Left lung (tissue), 10 donors: ENCODE results near the gene MAML2. TPM values are rescaled to one million over a fixed set of nuclear protein-coding genes. Genes with fewer than 3 reads are reported as not detected.

Source experiments
- ATAC-seq: fragments of 200-7000 bp; cut with Tn5 transposase; one replicate; pipeline ENCODE4 v1.9.1; 2020; ENCODE audit warnings: moderate library complexity
- DNase-seq, 4 donors: peaks; one replicate each; pipeline ENCODE4 v3.0.0-alpha.2; 2013 to 2020
- H3K27ac ChIP-seq, 2 donors: fragments of 200-600 bp; sonication (generic) in 1 of 2; one replicate each; pipeline versions ENCODE4 v1.5.0 to v1.8.0; 2020 to 2021
- H3K27me3 ChIP-seq, 2 donors: fragments of 200-600 bp; sonication (generic) in 1 of 2; one replicate each; pipeline versions ENCODE4 v1.5.0 to v1.8.0; 2020 to 2021
- H3K36me3 ChIP-seq, 2 donors: fragments of 200-600 bp; sonication (generic) in 1 of 2; one replicate each; pipeline versions ENCODE4 v1.5.0 to v1.8.0; 2020 to 2021
- H3K4me1 ChIP-seq, 2 donors: fragments of 200-600 bp; one replicate each; pipeline ENCODE4 v1.8.0; 2021
- H3K4me3 ChIP-seq, 2 donors: fragments of 200-600 bp; sonication (generic) in 1 of 2; one replicate each; pipeline versions ENCODE4 v1.5.0 to v1.8.0; 2020 to 2021; ENCODE audit warnings: mild to moderate bottlenecking in 1 of 2
- H3K9me3 ChIP-seq, 2 donors: fragments of 200-600 bp; sonication (generic) in 1 of 2; one replicate each; pipeline versions ENCODE4 v1.5.0 to v1.8.0; 2020 to 2021
- intact Hi-C, 2 donors: fragments of 100-400 bp; cut with DNase I; formaldehyde crosslinking; loops; one replicate each; pipeline versions ENCODE4 v1.11.2 to v1.14.2; 2022
- polyA plus RNA-seq, 6 donors: library from polyadenylated mRNA; unstranded; fragments of 120-200 nt; gene quantifications; one replicate each; pipeline ENCODE4 v1.2.1, GENCODE V29; 2013; ENCODE audit not compliant: insufficient read length in 6 of 6
- total RNA-seq, 2 donors: library from RNA; stranded (reverse); fragmentation: NEBNext Ultra II Directional; extraction: Animal tissue kit (Norgen Biotek cat#: 25700); gene quantifications; one replicate each; pipeline ENCODE4 v1.2.1, GENCODE V29; 2021
- TF ChIP-seq, protein P1 (sequence below), 2 donors: fragments of 200-600 bp; sonication (generic) in 1 of 2; IDR thresholded peaks; one replicate each; pipeline versions ENCODE4 v1.5.0 to v1.8.0; 2021; ENCODE audit warnings: antibody characterized with exemption in 2 of 2
- donor health status: DM: no; HTN: yes; CAD: no.
- donor health status: DM: no; HTN: no; CAD: no.

MAML2 gene
- total and polyA plus RNA-seq, 8 donors = 18.7 to 44.0 (median 36.6) TPM

DNA sequence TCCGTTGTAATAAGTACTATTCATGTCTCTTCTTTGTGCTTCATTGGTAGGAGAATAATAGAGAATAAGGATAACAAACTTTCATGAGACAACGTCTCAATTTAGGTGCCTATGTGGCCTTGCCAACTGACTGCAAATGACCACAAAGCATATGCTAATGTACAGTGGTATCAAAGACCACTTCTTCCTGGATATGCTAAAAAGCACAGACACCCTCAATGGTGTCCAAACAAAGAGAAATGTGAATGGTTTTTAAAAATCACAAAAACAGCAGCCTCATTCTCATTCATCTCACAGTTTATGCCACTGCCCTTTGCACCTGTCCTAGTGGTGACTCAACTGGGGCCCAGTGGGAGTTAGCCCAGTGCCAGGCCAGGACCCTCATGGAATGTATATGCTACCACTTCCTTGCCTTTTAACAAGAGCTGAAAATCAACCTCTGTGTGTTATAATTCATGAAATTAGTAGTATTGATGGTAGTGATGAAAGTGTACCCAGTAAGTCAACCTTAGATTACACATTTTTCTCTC lies 353.9 kb downstream of the MAML2 start:
- H3K4me1 ChIP-seq = peaks cover 12 to 14% of the 10 kb centered on the region in 2 donors
- no peaks in the 10 kb centered on the region for H3K27me3 ChIP-seq
- DNase-seq = no peak
- intact Hi-C loops = no loop called here
- no peak overlapping the region for H3K4me3 ChIP-seq
- TF ChIP-seq, protein P1, sequence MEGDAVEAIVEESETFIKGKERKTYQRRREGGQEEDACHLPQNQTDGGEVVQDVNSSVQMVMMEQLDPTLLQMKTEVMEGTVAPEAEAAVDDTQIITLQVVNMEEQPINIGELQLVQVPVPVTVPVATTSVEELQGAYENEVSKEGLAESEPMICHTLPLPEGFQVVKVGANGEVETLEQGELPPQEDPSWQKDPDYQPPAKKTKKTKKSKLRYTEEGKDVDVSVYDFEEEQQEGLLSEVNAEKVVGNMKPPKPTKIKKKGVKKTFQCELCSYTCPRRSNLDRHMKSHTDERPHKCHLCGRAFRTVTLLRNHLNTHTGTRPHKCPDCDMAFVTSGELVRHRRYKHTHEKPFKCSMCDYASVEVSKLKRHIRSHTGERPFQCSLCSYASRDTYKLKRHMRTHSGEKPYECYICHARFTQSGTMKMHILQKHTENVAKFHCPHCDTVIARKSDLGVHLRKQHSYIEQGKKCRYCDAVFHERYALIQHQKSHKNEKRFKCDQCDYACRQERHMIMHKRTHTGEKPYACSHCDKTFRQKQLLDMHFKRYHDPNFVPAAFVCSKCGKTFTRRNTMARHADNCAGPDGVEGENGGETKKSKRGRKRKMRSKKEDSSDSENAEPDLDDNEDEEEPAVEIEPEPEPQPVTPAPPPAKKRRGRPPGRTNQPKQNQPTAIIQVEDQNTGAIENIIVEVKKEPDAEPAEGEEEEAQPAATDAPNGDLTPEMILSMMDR (IDR thresholded peaks at IDR 0.05) = no peak
- no peaks in the 10 kb centered on the region for H3K9me3 ChIP-seq
- H3K36me3 ChIP-seq = peaks cover 0 to 6% of the 10 kb centered on the region in 2 donors
- ATAC-seq = no peak
- no peak overlapping the region for H3K27ac ChIP-seq

DNA sequence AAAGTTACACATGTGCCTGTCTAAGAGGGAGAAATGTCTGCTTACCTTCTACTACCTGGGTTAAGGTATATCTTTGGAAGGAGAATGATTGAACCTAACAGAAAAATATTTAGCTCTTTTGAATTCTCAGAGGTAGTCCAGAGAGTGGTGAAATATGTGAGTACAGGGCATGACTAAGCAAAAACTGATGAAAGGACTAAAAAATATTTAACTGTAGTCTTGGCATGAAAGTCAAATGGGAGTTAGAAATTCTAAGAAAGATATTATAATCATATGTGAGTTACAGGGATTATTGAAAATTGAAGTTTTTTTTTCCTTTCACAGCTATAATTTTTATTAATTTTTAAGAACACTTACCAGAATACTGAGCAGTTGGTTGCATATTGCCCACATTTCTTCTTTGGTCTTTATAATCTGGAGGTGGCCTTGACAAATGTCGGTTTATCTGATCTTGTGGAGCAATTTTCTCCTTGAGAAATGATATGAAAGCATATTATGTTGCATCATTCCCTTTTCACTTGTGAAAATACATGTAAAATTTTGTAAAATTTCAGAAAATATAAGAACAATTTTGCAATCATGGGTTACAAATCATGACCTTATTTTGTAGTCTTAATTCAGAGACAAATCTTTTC lies 357.7 kb downstream of the MAML2 start:
- H3K27me3 ChIP-seq = no peaks in the 10 kb centered on the region
- H3K4me3 ChIP-seq = no peak overlapping the region
- no peaks in the 10 kb centered on the region for H3K4me1 ChIP-seq
- no peaks in the 10 kb centered on the region for H3K9me3 ChIP-seq
- ATAC-seq (no peak), DNase-seq (no peak)
- intact Hi-C loops = no loop called here
- no peak overlapping the region for H3K27ac ChIP-seq
- TF ChIP-seq, protein P1 (IDR thresholded peaks at IDR 0.05) = no peak
- H3K36me3 ChIP-seq = peaks cover 0 to 21% of the 10 kb centered on the region in 2 donors

DNA sequence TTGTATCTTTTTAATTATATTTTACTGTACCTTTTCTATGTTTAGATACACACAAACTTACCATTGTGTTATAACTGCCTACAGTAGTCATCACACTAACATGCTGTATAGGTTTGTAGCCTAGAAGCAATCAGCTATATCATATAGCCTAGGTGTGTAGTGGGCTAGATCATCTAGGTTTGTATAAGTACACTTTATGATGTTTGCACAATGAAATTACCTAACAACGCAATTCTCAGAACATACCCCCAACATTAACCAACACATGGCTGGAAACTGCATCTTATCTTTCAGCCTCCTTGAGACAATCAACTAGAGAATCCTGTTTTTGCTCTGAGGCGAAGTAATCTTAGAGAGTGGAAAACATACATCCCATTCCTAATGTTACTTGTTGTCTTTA lies 358.9 kb downstream of the MAML2 start:
- H3K4me1 ChIP-seq = no peaks in the 10 kb centered on the region
- no peak for DNase-seq
- intact Hi-C loops = no loop called here
- ATAC-seq = no peak
- peaks cover 0 to 33% of the 10 kb centered on the region in 2 donors for H3K36me3 ChIP-seq
- TF ChIP-seq, protein P1 (IDR thresholded peaks at IDR 0.05) = no peak
- no peak overlapping the region for H3K4me3 ChIP-seq
- H3K27ac ChIP-seq = no peak overlapping the region
- H3K27me3 ChIP-seq = no peaks in the 10 kb centered on the region
- H3K9me3 ChIP-seq = no peaks in the 10 kb centered on the region

DNA sequence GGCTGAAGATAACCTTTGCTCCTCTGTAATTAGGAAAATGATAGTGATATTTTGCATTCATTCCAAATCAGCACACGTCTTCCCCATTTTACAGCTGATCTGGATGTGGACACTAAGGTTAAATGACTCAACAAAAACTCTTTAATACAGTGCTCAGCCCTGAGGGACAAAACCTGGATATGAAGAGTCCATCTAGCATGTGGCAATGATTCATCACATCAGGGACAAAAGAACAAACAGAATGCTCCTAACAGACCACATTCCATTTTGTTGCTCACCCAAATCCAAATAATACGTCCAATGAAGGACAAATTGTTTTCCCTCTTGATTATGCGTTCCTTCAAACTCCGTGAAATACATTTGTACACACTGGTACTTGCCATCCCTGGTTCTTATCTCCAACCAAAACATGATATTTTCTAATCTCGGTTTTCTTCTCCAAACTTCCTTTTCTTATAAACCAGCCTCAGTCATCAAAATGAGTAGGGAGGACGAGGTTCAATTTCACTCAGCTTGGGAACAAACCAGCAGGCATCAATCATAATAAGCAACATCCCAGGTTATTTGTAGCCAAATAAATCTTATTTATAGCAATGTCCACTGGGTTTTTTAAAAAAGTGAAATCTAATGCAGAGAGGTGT lies 365.3 kb downstream of the MAML2 start:
- intact Hi-C loops = no loop called here
- Histone ChIP-seq H3K9me3 (no peaks in the 10 kb centered on the region), H3K36me3 (peaks cover 0 to 31% of the 10 kb centered on the region in 2 donors), H3K27ac (no peak overlapping the region), H3K4me3 (no peak overlapping the region), H3K4me1 (no peaks in the 10 kb centered on the region), H3K27me3 (no peaks in the 10 kb centered on the region)
- no peak for DNase-seq
- ATAC-seq = peak; percentile 40
- TF ChIP-seq, protein P1 (IDR thresholded peaks at IDR 0.05) = no peak

DNA sequence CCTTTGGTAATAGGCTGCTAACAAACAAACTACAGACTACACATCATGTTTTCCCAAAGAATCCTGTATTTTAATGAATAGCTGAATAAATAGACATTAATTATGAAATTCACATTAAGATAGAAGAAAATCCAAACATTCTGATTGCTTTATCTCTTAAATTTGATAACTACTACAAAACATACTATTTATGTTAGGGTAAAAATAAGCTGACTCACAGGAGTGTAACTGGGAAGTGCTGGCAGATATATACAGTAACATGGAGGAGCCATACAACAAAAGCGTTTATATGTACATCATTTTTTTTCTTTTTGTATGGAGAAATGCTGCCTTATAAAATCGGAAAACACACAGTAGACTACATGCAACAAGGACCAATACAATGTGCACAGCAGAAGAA lies 366.4 kb downstream of the MAML2 start:
- DNase-seq = no peak
- Histone ChIP-seq H3K9me3 (no peaks in the 10 kb centered on the region), H3K4me3 (no peak overlapping the region), H3K27me3 (no peaks in the 10 kb centered on the region), H3K4me1 (no peaks in the 10 kb centered on the region), H3K36me3 (peaks cover 0 to 26% of the 10 kb centered on the region in 2 donors), H3K27ac (no peak overlapping the region)
- TF ChIP-seq, protein P1 (IDR thresholded peaks at IDR 0.05) = no peak
- no peak for ATAC-seq
- intact Hi-C loops = no loop called here
